Skeletal muscle tissue (tissue), 4 donors: ENCODE data around the gene CLIC1. TPM values are rescaled to one million over a fixed set of nuclear protein-coding genes. Genes with fewer than 3 reads are reported as not detected.

Source experiments
- H3K27ac ChIP-seq: one replicate; pipeline ENCODE4 v1.7.0; 2013; ENCODE audit warnings: mild to moderate bottlenecking, low read depth, low read length, inconsistent platforms
- H3K27me3 ChIP-seq, 3 donors: one replicate each; pipeline ENCODE4 v1.7.0; 2013; ENCODE audit warnings: low read length in 3 of 3; ENCODE audit not compliant: control insufficient read depth in 3 of 3, insufficient read depth in 3 of 3
- H3K36me3 ChIP-seq, 3 donors: one replicate each; pipeline ENCODE4 v1.7.0; 2013; ENCODE audit warnings: low read length in 3 of 3; ENCODE audit not compliant: control insufficient read depth in 3 of 3, insufficient read depth in 3 of 3
- H3K4me1 ChIP-seq, 3 donors: one replicate each; pipeline ENCODE4 v1.7.0; 2013; ENCODE audit warnings: low read length in 3 of 3, mild to moderate bottlenecking in 3 of 3; ENCODE audit not compliant: control insufficient read depth in 3 of 3, insufficient read depth in 3 of 3
- H3K4me3 ChIP-seq, 3 donors: one replicate each; pipeline ENCODE4 v1.7.0; 2013; ENCODE audit warnings: low read length in 3 of 3
- H3K9ac ChIP-seq, 3 donors: one replicate each; pipeline ENCODE4 v1.7.0; 2013; ENCODE audit warnings: low read length in 3 of 3, mild to moderate bottlenecking in 3 of 3, moderate library complexity in 2 of 3, low read depth in 1 of 3
- H3K9me3 ChIP-seq, 3 donors: one replicate each; pipeline ENCODE4 v1.7.0; 2013; ENCODE audit warnings: low read length in 3 of 3; ENCODE audit not compliant: control insufficient read depth in 3 of 3
- total RNA-seq: library from RNA; depleted of rRNA; stranded (reverse); fragments of >200 nt; gene quantifications from one replicate; pipeline ENCODE4 v1.2.3, GENCODE V29; 2014
- donor health status: Osteomylitis.

The CLIC1 gene
- total RNA-seq, 1 donor from 2014 or later: 152 TPM

GRCh38 chr6:31730631-31731086 is 5.7 kb downstream of the CLIC1 start:
- H3K4me3 ChIP-seq: peak overlapping the region in 1 of 3 donors; percentile 88
- peak overlapping the region in 1 of 3 donors; percentile 86 for H3K9ac ChIP-seq
- H3K4me1 ChIP-seq: peaks cover 29 to 33% (median 30%) of the 10 kb centered on the region in 3 donors
- no peaks in the 10 kb centered on the region for H3K9me3 ChIP-seq
- peaks cover 0 to 7% (median 0%) of the 10 kb centered on the region in 3 donors for H3K27me3 ChIP-seq
- H3K36me3 ChIP-seq: peaks cover 13 to 34% (median 24%) of the 10 kb centered on the region in 3 donors
- peak overlapping the region; percentile 40 for H3K27ac ChIP-seq

GRCh38 chr6:31729979-31730630 is 6.2 kb downstream of the CLIC1 start:
- Histone ChIP-seq H3K4me1 (peaks cover 28 to 30% (median 29%) of the 10 kb centered on the region in 3 donors), H3K27ac (peak overlapping the region; percentile 95), H3K9me3 (no peaks in the 10 kb centered on the region), H3K9ac (peak overlapping the region; percentile 81 to 86 (median 84)), H3K4me3 (peak overlapping the region; percentile 80 to 88 (median 81)), H3K27me3 (peaks cover 0 to 2% (median 0%) of the 10 kb centered on the region in 3 donors), H3K36me3 (peaks cover 13 to 34% (median 24%) of the 10 kb centered on the region in 3 donors)

GRCh38 chr6:31729515-31729978 is 6.8 kb downstream of the CLIC1 start:
- peak overlapping the region; percentile 95 for H3K27ac ChIP-seq
- peak overlapping the region; percentile 80 to 88 (median 81) for H3K4me3 ChIP-seq
- H3K36me3 ChIP-seq: peaks cover 13 to 34% (median 24%) of the 10 kb centered on the region in 3 donors
- peak overlapping the region; percentile 81 to 86 (median 84) for H3K9ac ChIP-seq
- no peaks in the 10 kb centered on the region for H3K27me3 ChIP-seq
- no peaks in the 10 kb centered on the region for H3K9me3 ChIP-seq
- H3K4me1 ChIP-seq: peaks cover 22 to 25% (median 24%) of the 10 kb centered on the region in 3 donors

- peaks cover 13 to 34% (median 22%) of the 10 kb centered on the region in 3 donors for H3K36me3 ChIP-seq
- H3K9me3 ChIP-seq: no peaks in the 10 kb centered on the region
- H3K9ac ChIP-seq: peak within 1 kb of the TSS; percentile 81 to 86 (median 84)
- H3K4me3 ChIP-seq: peak within 1 kb of the TSS; percentile 80 to 88 (median 81)
- H3K4me1 ChIP-seq: peaks cover 16 to 19% (median 18%) of the 10 kb centered on the region in 3 donors
- peak within 1 kb of the TSS; percentile 95 for H3K27ac ChIP-seq
- H3K27me3 ChIP-seq: no peaks in the 10 kb centered on the region
These were observed 7.4 kb downstream of the CLIC1 start, which contains the start of gene DDAH2 for GRCh38 chr6:31728767-31729514. TSS of gene DDAH2 (minus strand) at chr6:31729299. CDS start at chr6:31729161, 138 bp downstream.

DNA sequence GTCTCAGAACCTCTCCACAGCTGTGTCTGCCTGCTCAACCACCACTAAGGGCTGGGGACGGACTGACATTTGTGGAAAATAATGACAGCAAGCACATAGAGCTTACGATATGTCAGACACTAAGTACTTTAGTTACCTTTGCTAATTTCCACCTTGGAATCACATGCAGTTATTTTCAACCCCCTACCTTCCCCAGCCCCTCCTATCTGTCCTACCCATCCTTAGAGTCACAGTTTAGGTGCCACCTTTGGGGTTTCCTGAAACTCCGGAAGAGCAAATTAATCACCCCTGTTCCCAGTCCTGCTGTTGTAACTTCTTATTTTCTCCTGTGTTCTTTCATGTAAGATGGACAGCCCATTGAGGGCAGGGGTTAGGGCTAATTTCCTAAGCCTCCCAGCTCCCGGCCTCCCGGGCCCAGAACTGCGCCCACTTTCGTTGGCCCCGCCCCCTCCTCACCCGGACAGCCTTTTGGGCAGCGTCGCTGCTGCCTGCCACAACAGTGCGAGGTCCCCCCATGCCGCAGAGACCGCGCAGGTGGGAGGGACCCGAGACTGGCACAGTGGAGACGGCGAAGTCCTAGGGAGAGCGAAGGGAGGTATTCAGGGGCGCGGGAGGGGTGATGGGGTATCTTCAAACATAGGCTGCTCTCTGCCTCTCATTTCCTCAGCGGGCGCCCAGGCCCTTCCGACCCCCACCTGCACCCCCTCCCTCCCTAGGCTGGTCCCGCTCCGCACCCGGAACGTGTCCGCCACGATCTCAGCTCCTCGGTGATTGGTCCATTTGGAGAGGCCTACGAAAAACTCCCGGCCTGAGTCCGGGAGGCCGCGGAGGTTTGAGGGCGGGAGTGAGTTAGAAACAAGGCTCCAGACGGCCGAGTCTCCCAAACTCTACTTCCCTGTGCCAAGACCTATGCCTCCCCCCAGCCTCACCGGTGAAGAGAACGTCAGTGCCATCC is 8.3 kb downstream of the CLIC1 start:
- peak overlapping the region; percentile 95 for H3K27ac ChIP-seq
- H3K27me3 ChIP-seq: no peaks in the 10 kb centered on the region
- H3K4me1 ChIP-seq: peaks cover 15 to 18% (median 16%) of the 10 kb centered on the region in 3 donors
- peaks cover 13 to 27% (median 15%) of the 10 kb centered on the region in 3 donors for H3K36me3 ChIP-seq
- no peaks in the 10 kb centered on the region for H3K9me3 ChIP-seq
- H3K4me3 ChIP-seq: peak overlapping the region; percentile 80 to 88 (median 81)
- H3K9ac ChIP-seq: peak overlapping the region in 2 of 3 donors; percentile 81 to 86

- Histone ChIP-seq H3K36me3 (peaks cover 12 to 24% (median 12%) of the 10 kb centered on the region in 3 donors), H3K27me3 (no peaks in the 10 kb centered on the region), H3K9ac (peak overlapping the region in 1 of 3 donors; percentile 33), H3K4me1 (peaks cover 15 to 18% (median 16%) of the 10 kb centered on the region in 3 donors), H3K9me3 (no peaks in the 10 kb centered on the region), H3K27ac (peak overlapping the region; percentile 59), H3K4me3 (no peak overlapping the region)
These were observed 9.2 kb downstream of the CLIC1 start for GRCh38 chr6:31727034-31727716.

GRCh38 chr6:31725502-31726350 is 10.6 kb downstream of the CLIC1 start:
- Histone ChIP-seq H3K9ac (no peak overlapping the region), H3K4me1 (peaks cover 15 to 17% (median 16%) of the 10 kb centered on the region in 3 donors), H3K4me3 (no peak overlapping the region), H3K36me3 (peaks cover 9 to 17% (median 10%) of the 10 kb centered on the region in 3 donors), H3K27ac (no peak overlapping the region), H3K9me3 (no peaks in the 10 kb centered on the region), H3K27me3 (no peaks in the 10 kb centered on the region)

- Histone ChIP-seq H3K9me3 (no peaks in the 10 kb centered on the region), H3K9ac (no peak overlapping the region), H3K36me3 (peaks cover 9 to 15% (median 10%) of the 10 kb centered on the region in 3 donors), H3K27me3 (no peaks in the 10 kb centered on the region), H3K4me3 (no peak overlapping the region), H3K4me1 (peaks cover 8 to 11% (median 11%) of the 10 kb centered on the region in 3 donors), H3K27ac (no peak overlapping the region)
These were observed 12.2 kb downstream of the CLIC1 start for GRCh38 chr6:31723980-31724691.
